Activated gamma-delta T cell treated with Interleukin-2 at 50 U/mL for 16 hours (primary cell): ENCODE results near the gene CADM4.
A peak's percentile ranks its signal among the peaks of the same experiment; 100 is the strongest.

Experiments used
- DNase-seq: peaks from one replicate; pipeline ENCODE4 v3.0.0-alpha.2; 2020

Gene CADM4

DNA sequence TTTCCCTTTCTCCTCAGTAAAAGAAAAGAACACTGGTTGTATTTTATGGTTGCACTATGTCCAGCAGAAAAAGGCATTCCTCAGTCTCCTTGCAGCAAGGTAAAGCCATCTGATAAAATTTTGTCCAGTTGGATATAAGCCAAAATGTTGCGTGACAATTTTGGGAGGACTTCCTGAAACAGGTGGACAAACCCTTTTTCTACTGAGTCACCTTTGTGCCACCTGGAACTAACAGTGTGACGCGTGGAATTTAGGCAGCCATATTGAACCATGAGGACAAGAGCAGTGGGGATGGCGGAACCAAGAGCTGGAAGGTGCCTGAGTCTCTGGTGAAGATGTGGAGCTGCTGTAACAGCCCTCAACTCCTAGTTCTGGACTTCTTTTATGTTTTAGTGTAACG, 8.2 kb downstream of the CADM4 start:
- no peak for DNase-seq

DNA sequence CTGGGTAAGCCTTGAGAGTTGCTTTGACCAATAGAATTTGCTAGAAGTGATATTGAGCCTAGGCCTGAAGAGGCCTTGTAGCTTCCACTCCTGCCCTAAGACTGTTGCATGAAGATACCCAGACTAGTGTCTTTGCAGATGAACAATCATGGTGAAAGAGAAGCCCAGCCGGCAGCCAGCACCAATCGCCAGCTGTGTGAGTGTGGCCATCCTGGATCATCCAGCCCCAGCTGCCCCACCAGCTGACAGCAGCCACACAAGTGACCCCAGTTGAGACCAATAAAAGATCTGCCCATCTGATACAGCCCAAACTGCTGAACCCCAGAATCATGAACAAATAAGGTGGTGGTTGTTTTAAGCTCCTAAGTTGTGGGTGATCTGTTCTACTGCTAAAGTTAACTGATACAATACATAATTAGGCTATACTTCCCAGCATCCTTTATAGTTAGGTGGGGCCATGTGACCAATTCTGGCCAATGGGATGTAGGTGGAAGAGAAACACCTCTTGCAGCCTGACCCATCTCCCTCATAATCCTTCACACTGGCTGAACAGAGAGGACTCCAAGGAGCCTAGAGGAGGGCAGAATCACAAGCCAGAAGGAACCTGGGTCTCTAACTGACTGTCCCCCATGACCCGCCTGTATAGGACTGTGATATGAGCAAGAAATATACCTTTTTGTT, 10.9 kb downstream of the CADM4 start:
- no peak for DNase-seq

DNA sequence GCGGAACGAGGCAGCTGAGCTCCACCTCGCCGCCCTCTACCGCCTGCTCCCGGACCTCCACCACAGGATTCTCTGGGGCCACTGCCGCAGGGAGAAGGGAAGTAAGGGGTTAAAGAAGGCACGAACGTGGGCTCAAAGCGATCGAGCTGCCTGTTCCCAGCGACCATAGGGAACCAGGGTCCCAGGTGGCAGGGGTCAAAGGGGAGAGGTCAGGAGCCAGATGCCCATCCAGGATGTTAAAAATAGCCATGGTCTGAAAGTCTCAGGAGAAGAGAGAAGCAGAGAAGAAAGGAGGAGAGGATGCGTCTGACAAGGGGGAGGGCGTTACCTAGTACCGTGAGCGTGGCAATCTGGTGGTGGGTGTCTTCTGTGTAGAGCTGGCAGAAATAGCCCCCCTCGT, 12.8 kb downstream of the CADM4 start:
- no peak for DNase-seq

DNA sequence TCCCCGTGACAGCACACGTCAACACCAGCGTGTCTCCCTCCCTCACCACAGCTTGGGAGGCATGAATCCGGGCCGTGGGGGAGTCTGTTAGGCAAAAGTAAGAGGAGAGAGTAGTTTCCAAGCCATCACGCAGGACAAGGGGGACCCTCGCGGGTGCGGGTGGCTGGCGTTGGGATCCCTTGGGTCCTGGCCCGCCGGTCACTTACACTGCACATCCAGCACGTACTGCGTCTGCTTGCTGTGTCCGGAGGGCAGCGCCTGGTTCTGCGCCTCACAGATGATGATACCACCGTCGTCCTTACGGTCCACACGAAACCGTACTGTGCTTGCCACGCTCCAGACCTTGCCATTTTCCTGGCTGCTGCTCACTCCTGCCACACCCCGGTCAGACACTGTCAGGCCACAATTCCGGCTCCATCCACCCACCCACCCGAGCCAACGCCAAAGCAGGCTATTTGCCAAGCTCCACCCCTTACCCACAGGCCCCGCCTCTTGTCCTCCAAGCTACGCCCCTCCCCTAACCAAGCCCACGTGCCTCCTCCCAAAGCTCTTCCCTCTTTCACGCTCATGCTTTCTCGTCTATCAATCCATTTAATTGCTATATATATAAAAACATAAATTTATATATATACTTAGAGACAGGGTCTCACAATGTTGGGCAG, 13.6 kb downstream of the CADM4 start:
- no peak for DNase-seq

DNA sequence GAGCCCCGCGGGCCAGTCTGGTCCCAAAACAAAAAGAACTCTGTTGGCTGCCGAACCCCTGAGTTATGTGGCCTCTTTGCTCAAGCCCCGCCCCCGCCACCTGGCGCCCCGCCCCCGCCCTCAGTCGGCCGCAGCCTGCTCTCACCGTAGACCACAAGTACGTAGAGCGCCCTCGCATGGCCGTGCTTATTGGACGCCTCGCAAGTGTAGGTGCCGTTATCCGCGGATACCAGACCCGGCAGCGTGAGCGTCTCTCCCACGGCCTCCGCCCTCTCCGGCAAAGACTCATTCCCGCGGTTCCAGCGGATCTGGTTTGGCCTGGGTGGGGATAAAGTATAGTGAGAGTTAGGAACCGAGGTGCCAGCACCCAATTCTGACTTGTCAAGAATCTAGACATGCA, 14.7 kb downstream of the CADM4 start:
- peak; percentile 81 for DNase-seq

DNA sequence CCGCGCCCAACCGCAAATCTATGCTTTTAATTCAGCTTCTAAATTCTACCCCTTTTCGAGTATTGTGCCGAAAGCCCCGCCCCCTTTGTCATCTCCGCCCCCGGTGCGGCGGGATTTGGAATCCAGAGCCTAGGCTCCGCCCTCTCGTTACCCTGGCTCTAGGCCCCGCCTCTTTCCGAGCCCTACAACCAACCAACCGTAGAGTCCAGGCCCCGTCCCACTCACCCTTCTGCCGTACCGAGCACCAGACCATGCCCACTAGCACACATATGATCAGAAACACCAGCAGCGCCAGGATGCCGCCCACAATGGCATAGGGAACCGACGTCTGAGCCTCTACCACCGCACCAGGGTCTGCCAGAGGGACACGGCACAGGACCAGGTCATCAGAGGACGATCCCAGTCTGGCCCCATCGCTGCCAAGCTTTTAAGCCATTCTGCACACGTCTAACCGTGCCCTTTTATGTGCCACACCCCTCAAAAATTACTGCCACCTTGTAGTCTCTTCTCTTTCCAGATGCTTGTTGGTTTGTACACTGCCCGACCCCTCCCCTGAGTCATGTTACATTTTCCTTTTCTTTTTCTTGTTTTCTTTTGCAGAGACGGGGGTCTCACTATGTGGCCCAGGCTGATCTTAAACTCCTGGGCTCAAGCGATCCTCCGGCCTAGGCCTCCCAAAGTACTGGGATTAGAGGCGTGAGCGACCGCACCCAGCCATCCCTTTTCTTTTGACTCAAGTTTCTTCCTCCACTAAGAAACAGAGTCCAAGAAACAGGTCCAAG, 15.6 kb downstream of the CADM4 start:
- no peak for DNase-seq

DNA sequence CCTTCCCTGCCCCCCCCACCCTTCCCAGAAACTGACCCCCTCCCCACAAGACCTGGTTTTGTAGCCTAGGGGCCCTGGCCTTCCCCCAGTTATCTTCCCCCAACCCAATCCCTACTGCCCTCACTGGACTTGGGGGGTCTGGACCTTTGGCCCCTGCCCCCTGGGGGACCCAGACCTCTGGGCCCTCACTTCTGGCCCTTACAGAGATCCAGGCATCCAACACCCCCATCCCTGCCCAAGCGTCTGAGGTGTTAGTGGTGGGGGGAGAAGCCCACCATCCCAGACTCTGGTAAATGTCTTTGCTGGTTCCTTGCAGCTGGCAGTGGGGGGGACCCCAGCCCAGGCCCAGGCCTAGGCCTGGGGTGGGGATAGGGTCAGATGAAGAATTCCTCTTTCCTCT, 16.7 kb downstream of the CADM4 start:
- no peak for DNase-seq

DNA sequence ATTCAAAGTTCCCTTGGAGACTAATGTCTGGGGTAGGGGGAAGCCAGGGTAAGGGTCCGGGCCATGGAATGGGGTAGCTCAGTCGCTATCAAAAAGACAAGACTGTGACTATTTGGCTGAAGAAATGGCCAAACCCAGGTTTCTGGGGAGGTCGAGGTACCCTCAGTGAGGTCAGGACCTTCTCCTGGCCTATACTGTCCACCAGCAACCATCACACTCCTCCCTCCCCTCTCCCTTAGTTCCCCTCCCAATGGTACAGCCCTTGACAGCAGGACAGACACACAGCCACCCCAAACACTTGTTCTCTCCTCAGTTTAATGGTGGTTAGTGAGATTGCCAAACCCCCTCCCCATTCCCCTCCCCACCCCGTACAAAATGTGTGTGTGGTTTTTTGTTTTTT, 17.6 kb downstream of the CADM4 start:
- no peak for DNase-seq

DNA sequence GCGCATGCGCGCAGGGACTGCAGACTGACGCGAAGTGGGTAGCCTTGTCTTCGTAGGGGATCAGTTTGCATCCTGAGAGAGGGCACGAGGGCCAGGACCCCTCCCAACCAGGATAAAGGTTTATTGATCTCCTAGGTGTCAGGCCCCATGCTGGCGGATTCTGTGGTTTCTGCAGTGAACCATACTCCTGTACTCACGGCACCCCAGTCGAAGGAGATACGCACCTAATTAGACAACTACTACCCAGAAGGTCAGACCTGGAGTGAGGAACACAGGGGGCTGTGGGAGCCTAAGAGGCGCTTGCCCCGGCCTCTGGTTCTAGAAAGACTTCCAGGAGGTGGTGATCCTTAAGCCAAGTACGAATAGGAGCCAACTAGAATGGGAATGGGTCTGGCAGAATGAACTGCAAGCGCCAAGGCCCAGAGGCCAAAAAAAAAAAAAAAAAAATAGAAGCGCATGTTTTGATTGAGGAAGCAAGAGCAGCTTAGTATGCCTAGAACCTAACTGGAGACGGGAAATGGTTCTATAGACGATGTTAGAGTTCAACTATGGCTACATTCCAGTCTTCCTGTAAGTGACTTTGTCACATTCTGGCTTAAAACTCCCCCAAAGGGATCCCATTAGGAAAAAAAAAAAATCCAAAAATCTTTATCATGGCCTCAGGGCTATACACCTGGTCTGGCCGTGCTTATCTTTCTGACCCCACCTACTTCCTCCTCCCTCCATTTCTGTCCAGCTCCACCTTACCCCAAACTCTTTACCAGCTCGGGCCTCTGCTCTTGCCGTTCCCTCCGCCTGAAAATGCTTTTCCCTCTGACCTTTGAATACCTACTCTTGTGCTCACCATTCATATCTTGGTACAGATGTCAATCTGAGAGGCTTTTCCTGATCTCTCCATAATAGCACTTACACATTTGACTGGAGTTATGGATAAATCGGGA, 19.3 kb downstream of the CADM4 start:
- peak; percentile 83 for DNase-seq

DNA sequence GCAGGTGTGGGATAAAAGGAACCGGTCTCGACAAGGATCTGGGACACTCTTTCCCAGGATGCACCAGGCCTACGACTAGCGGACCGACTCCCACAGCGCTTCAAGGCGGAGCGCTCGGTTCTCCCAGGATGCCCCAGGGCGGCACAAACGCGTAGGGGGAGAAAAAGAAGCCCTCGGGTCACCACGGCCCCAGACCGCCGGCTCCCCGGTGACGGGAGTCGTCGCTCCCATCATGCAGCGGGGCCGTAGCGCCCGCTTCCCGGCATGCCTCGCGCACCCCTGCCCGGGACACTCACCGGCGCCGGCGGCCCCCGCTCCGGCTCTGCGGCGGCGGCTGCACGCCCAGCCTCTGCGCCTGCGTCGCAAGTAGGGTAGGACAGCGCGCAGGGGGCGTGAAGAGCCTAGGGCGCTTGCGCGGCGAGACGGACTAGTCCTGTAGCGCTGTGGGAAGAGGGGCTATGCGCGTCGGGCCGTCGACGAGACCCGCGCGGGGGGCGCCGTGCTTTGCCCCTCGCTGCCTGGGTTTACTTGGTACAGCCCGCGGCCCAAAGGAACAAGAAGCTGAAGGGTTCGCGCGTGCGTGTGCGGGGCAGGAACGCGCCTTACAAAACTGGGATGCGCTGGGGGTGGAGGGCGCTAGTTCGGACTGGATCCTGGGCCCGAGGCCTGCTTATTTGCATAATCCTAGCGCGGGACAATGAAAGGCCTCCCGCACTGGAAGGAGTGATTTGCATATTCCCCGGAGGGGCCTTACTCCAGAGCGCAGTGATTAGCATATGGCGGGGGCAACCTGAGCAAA, 20.2 kb downstream of the CADM4 start, which contains the start of gene ZNF428:
TSS of gene ZNF428 (minus strand) at position 368 of the 799 bp plus-strand sequence. CDS start 5,325 bp downstream, outside the sequence.
- peak; percentile 80 for DNase-seq

DNA sequence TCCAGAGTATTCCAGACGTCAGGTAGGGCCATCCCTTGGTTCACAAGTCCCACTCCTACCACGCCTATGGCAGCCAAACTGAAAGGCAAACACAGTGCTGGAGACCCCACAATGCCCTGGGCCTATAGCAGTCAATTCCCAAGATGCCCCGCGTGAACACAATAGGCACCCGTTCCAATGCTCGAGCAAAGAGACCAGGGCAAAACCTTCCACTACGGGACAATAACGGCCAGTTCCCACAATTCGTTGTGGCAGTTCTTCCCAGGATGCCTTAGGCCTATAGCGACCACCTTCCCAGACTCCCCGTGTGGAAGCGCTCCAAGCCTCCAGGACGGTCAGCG, 20.8 kb downstream of the CADM4 start:
- no peak for DNase-seq

DNA sequence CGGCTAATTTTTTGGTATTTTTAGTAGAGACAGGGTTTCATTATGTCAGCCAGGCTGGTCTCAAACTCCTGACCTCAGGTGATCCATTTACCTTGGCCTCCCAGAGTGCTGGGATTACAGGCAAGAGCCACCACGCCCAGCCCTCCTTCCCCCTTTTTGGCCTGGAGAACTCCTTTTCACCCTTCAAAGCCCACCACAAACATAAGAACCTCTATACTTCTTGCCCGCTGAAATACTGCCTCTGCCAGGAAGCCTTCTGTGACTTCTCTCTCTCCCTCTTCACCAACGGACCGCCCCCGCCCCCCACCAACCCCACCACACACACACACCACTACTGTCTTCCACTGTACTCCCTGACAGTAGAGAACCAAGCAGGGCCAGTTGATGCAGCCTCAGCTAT, 22.7 kb downstream of the CADM4 start:
- no peak for DNase-seq

DNA sequence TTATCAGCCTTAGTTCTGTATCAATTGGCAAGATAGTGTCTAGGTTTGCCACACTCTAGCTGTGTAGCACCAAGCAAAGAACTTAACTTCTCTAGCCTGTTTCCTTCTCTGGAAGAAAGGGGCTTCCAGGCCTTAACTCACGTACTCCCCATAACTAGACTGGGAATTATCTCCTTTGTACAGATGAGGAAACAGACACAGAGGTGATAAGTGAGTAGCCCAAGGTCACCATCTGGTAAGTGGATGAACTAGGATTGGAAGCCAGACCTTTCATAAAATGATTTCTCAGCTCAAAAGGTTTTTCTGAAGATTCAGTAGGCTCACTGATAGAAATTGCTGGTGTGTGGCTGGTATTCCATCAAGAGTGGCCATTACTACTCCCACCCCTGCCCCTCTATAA, 23.3 kb downstream of the CADM4 start:
- no peak for DNase-seq

DNA sequence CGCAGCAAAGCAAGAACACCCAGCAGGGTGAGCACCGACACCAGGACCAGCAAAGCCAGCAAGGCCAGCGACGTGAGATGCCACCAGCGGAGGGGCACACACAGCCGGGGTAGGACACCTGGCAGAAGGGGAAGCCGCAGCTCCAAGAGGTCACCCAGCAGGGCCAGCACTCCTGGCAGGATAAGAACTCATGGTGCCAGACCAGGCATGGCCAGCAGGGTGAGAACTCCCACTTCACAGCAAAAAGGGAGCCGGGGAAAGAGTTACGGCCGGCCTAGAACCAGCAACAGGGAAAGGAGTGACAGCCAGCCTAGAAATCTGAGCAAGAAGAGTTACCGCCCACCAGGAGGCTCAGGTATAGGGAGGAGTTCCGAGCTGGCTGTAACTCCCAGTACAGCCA, 27.3 kb downstream of the CADM4 start:
- no peak for DNase-seq

DNA sequence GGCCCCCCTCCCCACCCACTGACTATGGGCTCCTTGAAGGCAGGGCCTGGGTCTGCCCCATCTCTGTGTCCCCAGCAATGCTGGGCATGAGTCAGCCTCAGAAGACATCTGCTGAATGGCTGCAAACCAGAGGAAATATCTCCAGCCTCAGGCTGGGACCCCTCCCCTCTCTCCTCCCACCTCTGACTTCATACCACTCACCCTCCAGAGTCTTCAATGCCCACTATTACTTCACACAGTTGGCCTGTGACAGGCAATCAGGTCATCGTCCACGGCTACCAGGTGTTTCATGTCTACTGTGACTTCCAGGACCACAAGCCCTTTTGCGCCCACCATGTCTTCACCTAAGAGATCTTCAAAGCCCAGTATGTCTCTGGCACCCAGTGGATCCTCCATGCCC, 27.9 kb downstream of the CADM4 start, which contains the start of gene SRRM5:
TSS of gene SRRM5 (plus strand) at position 301 of the 400 bp plus-strand sequence. CDS start at position 335, 34 bp downstream.
- DNase-seq = no peak

DNA sequence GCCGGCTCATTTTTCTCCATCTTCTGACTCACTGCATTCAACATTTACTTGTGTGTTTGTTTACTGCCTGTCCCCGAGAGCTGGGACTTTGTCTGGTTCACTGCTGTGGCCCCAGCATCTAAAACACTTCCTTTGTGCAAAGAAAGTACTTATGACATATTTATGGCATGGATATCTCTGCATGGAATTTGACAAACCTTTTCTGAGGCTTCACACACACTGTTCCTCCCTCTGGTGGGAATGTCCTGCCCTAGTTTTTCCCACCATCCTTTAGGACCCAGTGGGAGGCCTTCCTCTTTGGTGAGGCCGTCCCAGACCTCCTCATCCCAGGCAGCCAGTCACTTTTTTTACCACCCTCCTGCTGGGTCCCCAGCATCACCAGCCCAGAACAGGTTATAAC, 29.2 kb downstream of the CADM4 start:
- DNase-seq = no peak

DNA sequence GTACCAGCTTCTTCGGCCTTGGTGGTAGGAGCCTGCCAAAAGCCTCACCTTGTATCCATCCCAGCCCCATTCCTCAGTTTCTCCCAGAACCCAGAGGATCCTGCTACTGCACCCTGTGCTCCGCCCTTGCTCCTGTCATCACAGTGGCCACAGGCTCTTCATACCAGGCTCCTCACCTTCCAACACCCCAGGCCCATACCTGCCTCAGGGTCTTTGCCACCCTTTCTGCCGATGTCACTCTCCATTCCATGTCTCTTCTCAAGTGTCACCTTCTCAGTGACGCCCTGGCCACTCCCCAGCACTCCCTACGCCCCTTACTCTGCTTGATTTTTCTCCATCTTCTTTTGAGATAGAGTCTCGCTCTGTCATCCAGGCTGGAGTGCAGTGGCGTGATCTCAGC, 29.8 kb downstream of the CADM4 start:
- no peak for DNase-seq

DNA sequence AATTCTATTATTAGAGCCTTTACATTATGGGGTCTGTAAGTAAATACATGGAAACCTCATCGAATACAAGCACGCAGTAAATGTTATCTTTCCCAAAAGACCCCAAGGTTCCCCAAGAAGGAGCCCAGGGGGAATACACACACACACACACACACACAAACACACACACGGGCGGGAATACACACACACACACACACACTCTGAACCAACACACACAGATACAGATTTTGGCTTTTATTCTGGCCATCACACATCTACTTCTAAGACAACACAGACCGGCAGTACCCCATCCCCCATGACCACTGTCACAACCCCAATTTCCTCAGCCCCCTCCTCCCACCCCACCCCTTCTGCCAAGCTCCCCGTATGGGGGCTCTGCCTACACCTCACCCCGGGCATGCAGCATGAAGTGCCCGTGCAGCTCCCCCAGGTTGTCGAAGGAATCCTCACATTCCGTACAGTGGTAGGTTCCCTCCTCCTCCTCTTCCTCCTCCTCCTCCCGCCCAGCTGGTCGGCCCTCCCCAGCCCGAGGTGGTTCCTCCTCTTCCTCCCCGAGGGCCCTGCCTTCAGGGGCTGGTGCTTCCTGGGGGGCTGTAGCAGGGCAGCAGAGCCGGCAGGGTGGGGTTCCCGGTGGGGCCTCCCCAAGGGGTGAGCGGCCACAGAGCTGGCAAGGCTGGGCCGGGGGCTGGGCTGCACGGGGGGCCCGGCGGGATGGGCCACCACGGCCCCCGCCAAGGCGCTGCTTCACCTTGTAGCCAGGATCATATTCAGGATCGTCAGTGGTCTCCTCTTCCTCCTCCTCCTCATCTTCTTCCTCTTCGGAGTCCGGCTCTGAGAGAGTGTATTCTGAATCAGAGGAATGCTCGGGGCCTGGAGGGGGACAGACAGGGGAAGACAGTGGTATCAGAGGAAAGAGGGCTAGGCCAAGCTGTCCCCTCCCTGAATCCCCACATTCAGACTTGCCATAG, 32.1 kb downstream of the CADM4 start:
- DNase-seq = no peak

DNA sequence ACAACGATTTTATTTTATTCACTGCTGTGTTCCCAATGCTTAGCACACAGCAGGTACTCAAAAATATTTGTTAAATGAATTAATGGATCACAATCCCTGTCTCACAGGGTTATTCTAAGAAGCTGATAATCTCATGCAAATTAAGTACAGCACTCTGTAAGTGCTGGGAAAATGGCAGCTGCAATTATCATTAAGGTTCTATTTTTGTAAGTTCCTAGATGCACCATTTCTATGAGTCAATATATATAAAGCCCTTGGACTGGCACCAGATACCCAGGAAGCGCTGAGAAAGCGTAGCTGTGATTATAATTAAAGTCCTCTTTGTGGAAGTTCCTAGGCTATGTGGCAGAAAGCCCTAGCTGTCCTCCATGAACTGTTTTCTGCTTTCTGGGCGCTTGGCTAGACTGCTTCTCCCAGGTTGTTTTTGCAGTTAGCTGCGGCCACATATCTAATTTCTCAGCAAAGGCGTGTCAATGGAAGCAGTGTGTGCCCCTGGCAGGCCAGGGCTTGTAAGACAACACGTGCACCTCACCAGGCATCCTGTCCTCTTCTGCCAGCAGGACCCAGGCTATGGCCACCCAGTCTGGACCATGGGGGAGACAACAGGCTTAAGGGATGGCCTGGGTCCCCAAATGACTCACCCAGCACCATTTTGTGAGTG, 33.0 kb downstream of the CADM4 start:
- no peak for DNase-seq
